Left cardiac atrium (tissue), 4 donors: ENCODE measurements around the gene HAUS3. TPM values are rescaled to one million over a fixed set of nuclear protein-coding genes. Genes with fewer than 3 reads are reported as not detected.
A peak's percentile ranks its signal among the peaks of the same experiment; 100 is the strongest.

Experiments
- ATAC-seq, 2 donors: fragments of 200-7000 bp; cut with Tn5 transposase; one replicate each; pipeline ENCODE4 v1.9.1; 2020; ENCODE audit warnings: mild to moderate bottlenecking in 2 of 2, moderate library complexity in 2 of 2
- DNase-seq: peaks from one replicate; pipeline ENCODE4 v3.0.0-alpha.2; 2020
- intact Hi-C, 2 donors: fragments of 100-400 bp; cut with DNase I; formaldehyde crosslinking; loops; one replicate each; pipeline versions ENCODE4 v1.14.1 to v1.15.1; 2022 to 2023
- total RNA-seq, 2 donors: library from RNA; stranded (reverse); fragmentation: NEBNext Ultra II Directional; extraction: Animal tissue kit (Norgen Biotek cat#: 25700); gene quantifications; one replicate each; pipeline ENCODE4 v1.2.1, GENCODE V29; 2021
- donor health status: DM: no; HTN: yes; CAD: no.
- donor health status: DM: no; HTN: yes; CAD: no; lungs with severe emphysema.
- donor health status: DM: yes; HTN: yes; CAD: no.
- donor health status: Dilated cardiomyopathy.

Gene HAUS3
- total RNA-seq, 2 donors from 2014 or later = 6.7 to 7.3 TPM

- peak; percentile 70 for DNase-seq
- peak; percentile 43 to 53 for ATAC-seq
- intact Hi-C loops = no loop called here
Measured at GRCh38 chr4:2256156-2256731, 14.3 kb upstream of the HAUS3 start.

GRCh38 chr4:2255501-2256155 lies 13.7 kb upstream of the HAUS3 start:
- DNase-seq (peak; percentile 55), ATAC-seq (peak; percentile 42 to 55)
- intact Hi-C loops = no loop called here

- no peak for ATAC-seq
- intact Hi-C loops = no loop called here
- DNase-seq = no peak
Measured at GRCh38 chr4:2254665-2255500, 13.0 kb upstream of the HAUS3 start.

- intact Hi-C loops = no loop called here
- no peak for ATAC-seq
Measured at GRCh38 chr4:2253160-2254084, 11.5 kb upstream of the HAUS3 start.

GRCh38 chr4:2252530-2253091 lies 10.7 kb upstream of the HAUS3 start:
- DNase-seq = no peak
- intact Hi-C loops = no loop called here
- no peak for ATAC-seq

More at GRCh38 chr4:2253160-2254084, 11.5 kb upstream of the HAUS3 start:
- DNase-seq = peak; percentile 21

GRCh38 chr4:2251795-2252529 lies 10.0 kb upstream of the HAUS3 start:
- intact Hi-C loops = no loop called here
- no peak for ATAC-seq
- peak; percentile 18 for DNase-seq

- ATAC-seq (no peak), DNase-seq (peak; percentile 21)
- intact Hi-C loops = no loop called here
Measured at GRCh38 chr4:2251073-2251794, 9.3 kb upstream of the HAUS3 start.

GRCh38 chr4:2250357-2251072 lies 8.6 kb upstream of the HAUS3 start:
- ATAC-seq = no peak
- intact Hi-C loops = no loop called here

GRCh38 chr4:2249526-2250356 lies 7.8 kb upstream of the HAUS3 start:
- intact Hi-C loops = loop anchor here in 1 of 2 donors (10.0 kb wide), 1 partner anchor 165 kb away; the partner anchor contains the start of genes CFAP99 and ZFYVE28
- no peak for ATAC-seq
- peak; percentile 15 for DNase-seq

More at GRCh38 chr4:2250357-2251072, 8.6 kb upstream of the HAUS3 start:
- DNase-seq = no peak

GRCh38 chr4:2248821-2249261 lies 6.9 kb upstream of the HAUS3 start:
- intact Hi-C loops = loop anchor here in 1 of 2 donors (10.0 kb wide), 1 partner anchor 166 kb away; the partner anchor contains the start of genes CFAP99 and ZFYVE28
- DNase-seq (no peak), ATAC-seq (no peak)

- ATAC-seq (no peak), DNase-seq (peak; percentile 21)
Measured at GRCh38 chr4:2248044-2248780, 6.3 kb upstream of the HAUS3 start.

GRCh38 chr4:2247128-2248043 lies 5.5 kb upstream of the HAUS3 start:
- no peak for ATAC-seq
- peak; percentile 17 for DNase-seq
- intact Hi-C loops = loop anchor here in 1 of 2 donors (10.0 kb wide), 1 partner anchor 167 kb away; the partner anchor contains the start of genes CFAP99 and ZFYVE28

More at GRCh38 chr4:2248044-2248780, 6.3 kb upstream of the HAUS3 start:
- intact Hi-C loops = loop anchor here in 1 of 2 donors (10.0 kb wide), 1 partner anchor 167 kb away; the partner anchor contains the start of genes CFAP99 and ZFYVE28

GRCh38 chr4:2246384-2247127 lies 4.6 kb upstream of the HAUS3 start:
- no peak for DNase-seq
- no peak for ATAC-seq
- intact Hi-C loops = loop anchor here in 1 of 2 donors (10.0 kb wide), 1 partner anchor 168 kb away; the partner anchor contains the start of genes CFAP99 and ZFYVE28
